Right lobe of liver (tissue), 6 donors: ENCODE measurements around the gene EDEM2. TPM values are rescaled to one million over a fixed set of nuclear protein-coding genes. Genes with fewer than 3 reads are reported as not detected.

Experiments
- ATAC-seq, 4 donors: fragments of 200-7000 bp; cut with Tn5 transposase; one replicate each; pipeline ENCODE4 v1.9.1; 2020; ENCODE audit warnings: mild to moderate bottlenecking in 4 of 4, moderate library complexity in 4 of 4
- DNase-seq, 3 donors: peaks; one replicate each; pipeline ENCODE4 v3.0.0-alpha.2; 2020
- H3K27ac ChIP-seq, 3 donors: fragments of 200-600 bp; one replicate each; pipeline ENCODE4 v1.8.0; 2022
- H3K27me3 ChIP-seq, 2 donors: fragments of 200-600 bp; one replicate each; pipeline ENCODE4 v1.8.0; 2022
- H3K36me3 ChIP-seq, 4 donors: fragments of 200-600 bp; sonication (generic) in 1 of 4; one replicate each; pipeline versions ENCODE4 v1.5.1 to v1.8.0; 2017 to 2022; ENCODE audit warnings: control low read depth in 1 of 4
- H3K4me1 ChIP-seq, 4 donors: fragments of 200-600 bp; sonication (generic) in 1 of 4; one replicate each; pipeline versions ENCODE4 v1.5.1 to v1.8.0; 2017 to 2022; ENCODE audit warnings: control low read depth in 1 of 4
- H3K4me3 ChIP-seq, 3 donors: fragments of 200-600 bp; one replicate each; pipeline ENCODE4 v1.8.0; 2022
- H3K9me3 ChIP-seq, 4 donors: fragments of 200-600 bp; sonication (generic) in 1 of 4; one replicate each; pipeline versions ENCODE4 v1.5.1 to v1.8.0; 2017 to 2022; ENCODE audit warnings: control low read depth in 1 of 4
- CTCF ChIP-seq, 4 donors: fragments of 200-600 bp in 3 of 4; fragments of 450-650 bp in 1 of 4; IDR thresholded peaks; one replicate each; pipeline versions ENCODE4 v1.5.1 to v1.8.0; 2016 to 2022; ENCODE audit warnings: antibody characterized with exemption in 4 of 4, mild to moderate bottlenecking in 2 of 4
- POLR2A ChIP-seq: fragments of 450-650 bp; IDR thresholded peaks from one replicate; pipeline ENCODE4 v1.6.1; 2017; ENCODE audit warnings: antibody characterized with exemption, mild to moderate bottlenecking
- WGBS: methylation state at CpG from one replicate; pipeline ENCODE4 v1.1.6; 2018; ENCODE audit warnings: low coverage, low lambda C conversion rate; ENCODE audit not compliant: insufficient coverage; ENCODE audit errors: missing lambda C conversion rate; 5-methylcytosine and 5-hydroxymethylcytosine counted together
- intact Hi-C, 2 donors: fragments of 100-400 bp; cut with DNase I; formaldehyde crosslinking; loops; one replicate each; pipeline versions ENCODE4 v1.11.2 to v1.14.1; 2022
- total RNA-seq, 6 experiments: library from RNA; depleted of rRNA in 2 of 6; stranded (reverse); fragments of >200 nt in 2 of 6; fragmentation: NEBNext Ultra II Directional in 3 of 6; extraction: Animal tissue kit (Norgen Biotek cat#: 25700) in 3 of 6; gene quantifications; one replicate each; pipeline versions ENCODE4 v1.1.0 to v1.2.4, GENCODE V29; 2016 to 2023
- donor health status: DM: no; HTN: yes; CAD: no.
- donor health status: DM: no; HTN: no; CAD: no.
- donor health status: DM: no; HTN: no; CAD: no.
- donor health status: DM: no; HTN: yes; CAD: no.
- donor health status: DM: no; HTN: yes; CAD: no.

Gene EDEM2
- total RNA-seq, 6 experiments from 2014 or later = 20.1 to 28.0 (median 23.9) TPM

- peak; percentile 59 to 80 (median 72) for ATAC-seq
- H3K4me3 ChIP-seq = no peak overlapping the region
- H3K4me1 ChIP-seq = peaks cover 0 to 3% (median 0%) of the 10 kb centered on the region in 4 donors
- TF ChIP-seq POLR2A (no peak), CTCF (IDR thresholded peaks at IDR 0.05) (no peak)
- no peaks in the 10 kb centered on the region for H3K9me3 ChIP-seq
- intact Hi-C loops = no loop called here
- no peak overlapping the region for H3K27ac ChIP-seq
- peaks cover 7 to 85% (median 35%) of the 10 kb centered on the region in 4 donors for H3K36me3 ChIP-seq
- no peak for DNase-seq
- H3K27me3 ChIP-seq = no peaks in the 10 kb centered on the region
- WGBS = 66% methylated on average over 8 of the region's 8 CpGs
Measured at GRCh38 chr20:35120012-35120701, 27.0 kb downstream of the EDEM2 start.

- peaks cover 0 to 3% (median 0%) of the 10 kb centered on the region in 4 donors for H3K4me1 ChIP-seq
- no peak overlapping the region for H3K27ac ChIP-seq
- H3K9me3 ChIP-seq = no peaks in the 10 kb centered on the region
- no peak for DNase-seq
- ATAC-seq = no peak
- H3K4me3 ChIP-seq = no peak overlapping the region
- H3K36me3 ChIP-seq = peaks cover 4 to 64% (median 21%) of the 10 kb centered on the region in 4 donors
- 83% methylated on average over 1 of the region's 1 CpG for WGBS
- no peak for TF ChIP-seq POLR2A
- TF ChIP-seq CTCF (IDR thresholded peaks at IDR 0.05) = no peak
- intact Hi-C loops = no loop called here
- no peaks in the 10 kb centered on the region for H3K27me3 ChIP-seq
Measured at GRCh38 chr20:35117629-35118028, 29.5 kb downstream of the EDEM2 start.

GRCh38 chr20:35117196-35117595 is 29.9 kb downstream of the EDEM2 start:
- H3K27me3 ChIP-seq = no peaks in the 10 kb centered on the region
- DNase-seq = no peak
- no peak for ATAC-seq
- H3K9me3 ChIP-seq = no peaks in the 10 kb centered on the region
- no peak for TF ChIP-seq POLR2A
- no peak for TF ChIP-seq CTCF (IDR thresholded peaks at IDR 0.05)
- H3K36me3 ChIP-seq = peaks cover 0 to 60% (median 20%) of the 10 kb centered on the region in 4 donors
- no peak overlapping the region for H3K27ac ChIP-seq
- no peak overlapping the region for H3K4me3 ChIP-seq
- intact Hi-C loops = no loop called here
- peaks cover 0 to 3% (median 0%) of the 10 kb centered on the region in 4 donors for H3K4me1 ChIP-seq

GRCh38 chr20:35116258-35116657 is 30.9 kb downstream of the EDEM2 start:
- intact Hi-C loops = no loop called here
- H3K9me3 ChIP-seq = no peaks in the 10 kb centered on the region
- no peaks in the 10 kb centered on the region for H3K27me3 ChIP-seq
- no peak overlapping the region for H3K27ac ChIP-seq
- ATAC-seq (no peak), DNase-seq (no peak)
- peaks cover 0 to 3% (median 0%) of the 10 kb centered on the region in 4 donors for H3K4me1 ChIP-seq
- peaks cover 0 to 51% (median 15%) of the 10 kb centered on the region in 4 donors for H3K36me3 ChIP-seq
- 77% methylated on average over 2 of the region's 4 CpGs for WGBS
- no peak for TF ChIP-seq POLR2A
- no peak for TF ChIP-seq CTCF (IDR thresholded peaks at IDR 0.05)
- H3K4me3 ChIP-seq = no peak overlapping the region
